ENCODE data around the gene KREMEN1.

The KREMEN1 gene

DNA sequence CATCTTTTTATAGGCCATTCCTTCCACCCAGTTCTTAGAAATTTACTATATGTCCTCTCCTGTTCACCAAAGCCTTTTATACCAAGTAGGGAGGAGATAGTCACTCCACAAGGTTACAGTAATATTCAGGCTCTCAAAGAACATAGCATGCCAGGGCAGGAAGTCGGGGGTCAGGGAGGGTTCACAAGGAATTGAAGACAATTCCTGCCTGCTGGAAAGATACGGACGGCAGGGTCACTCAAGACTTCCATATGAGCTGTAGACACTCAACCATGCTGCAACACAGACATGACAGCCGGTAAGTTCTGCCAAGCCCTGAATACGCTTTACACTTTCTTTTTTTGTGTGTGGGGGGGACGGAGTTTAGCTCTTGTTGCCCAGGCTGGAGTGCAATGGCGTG lies 11.9 kb upstream of the KREMEN1 start:
- no peak for TF ChIP-seq GATA2 (IDR thresholded peaks at IDR 0.05; ENCODE audit: low read depth, low read length)
- TF ChIP-seq GATA3 (IDR thresholded peaks at IDR 0.05; ENCODE audit: low read depth, low read length): no peak

- no peak for TF ChIP-seq GATA2 (IDR thresholded peaks at IDR 0.05; ENCODE audit: low read depth, low read length)
- no peak for TF ChIP-seq GATA3 (IDR thresholded peaks at IDR 0.05; ENCODE audit: low read depth, low read length)
Measured at GRCh38 chr22:29061773-29062172, 11.1 kb upstream of the KREMEN1 start, which contains the start of gene C22orf31. Gene C22orf31 (minus strand): TSS chr22:29061831. CDS start chr22:29061792, 39 bp downstream.

DNA sequence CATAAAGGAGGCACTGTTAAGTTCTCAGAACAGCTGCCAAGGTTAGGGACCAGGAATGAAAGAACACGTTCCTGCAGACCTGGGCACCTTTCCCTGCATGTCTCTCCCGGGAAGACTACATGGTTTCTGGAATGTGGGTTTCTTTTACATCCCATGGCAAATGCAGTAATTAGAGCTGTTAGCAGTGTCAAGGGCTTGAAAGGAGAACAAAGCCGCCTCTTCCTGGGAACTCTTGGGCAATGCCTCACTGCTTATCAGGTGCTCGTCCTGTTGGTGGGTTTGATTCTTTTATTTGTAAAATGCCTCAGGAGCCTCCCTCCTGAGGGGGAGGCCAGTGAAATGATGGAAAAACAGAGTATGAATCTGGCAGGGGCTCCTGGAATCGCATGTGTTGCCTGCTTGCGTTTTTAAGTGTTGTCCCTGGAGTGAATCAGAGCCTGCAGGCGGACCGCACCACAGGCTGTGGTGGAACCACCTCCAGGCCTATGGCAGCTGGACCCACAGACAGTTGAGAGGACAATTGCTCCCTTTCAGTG lies 10.5 kb upstream of the KREMEN1 start:
- TF ChIP-seq GATA2 (IDR thresholded peaks at IDR 0.05; ENCODE audit: low read depth, low read length): no peak
- TF ChIP-seq GATA3 (IDR thresholded peaks at IDR 0.05; ENCODE audit: low read depth, low read length): no peak

DNA sequence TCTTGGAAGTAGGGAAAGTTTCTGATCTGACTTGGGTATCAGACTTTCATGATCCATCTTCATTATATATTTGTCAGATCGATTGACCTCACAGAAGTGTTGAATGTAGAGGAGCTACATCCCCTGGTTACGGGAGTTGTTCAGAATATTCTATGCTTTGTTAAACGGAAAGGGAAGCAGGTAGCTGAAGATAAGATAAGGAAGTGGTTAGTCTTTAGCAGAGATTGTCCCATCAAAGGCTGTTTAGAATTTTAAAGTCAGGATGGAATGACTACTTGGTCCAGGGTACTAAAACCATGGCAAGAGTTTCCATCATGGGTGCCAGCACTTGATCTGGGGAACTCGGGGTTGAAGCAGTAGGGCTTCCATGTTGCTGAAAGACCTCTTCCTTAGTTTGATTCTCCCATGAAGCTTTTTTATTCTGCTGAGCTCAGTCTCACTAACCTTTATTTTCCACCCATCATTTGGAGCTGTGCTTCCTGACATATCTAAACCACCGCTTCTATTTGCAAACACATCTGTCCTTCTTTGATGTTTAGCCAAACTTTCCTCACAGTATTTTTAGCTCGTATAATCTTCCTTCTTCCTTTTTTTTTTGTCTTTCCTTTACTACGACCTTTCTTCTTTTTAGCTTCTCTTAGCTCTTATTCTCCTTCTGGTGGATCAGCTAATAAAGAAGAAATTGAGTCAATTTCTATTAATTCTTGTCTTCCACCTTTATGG lies 7.2 kb upstream of the KREMEN1 start:
- no peak for TF ChIP-seq GATA3 (IDR thresholded peaks at IDR 0.05; ENCODE audit: low read depth, low read length)
- TF ChIP-seq GATA2 (IDR thresholded peaks at IDR 0.05; ENCODE audit: low read depth, low read length): no peak

GRCh38 chr22:29069463-29069862 lies 3.4 kb upstream of the KREMEN1 start:
- TF ChIP-seq GATA3 (IDR thresholded peaks at IDR 0.05; ENCODE audit: low read depth, low read length) (no peak), GATA2 (IDR thresholded peaks at IDR 0.05; ENCODE audit: low read depth, low read length) (no peak)

GRCh38 chr22:29070490-29070889 lies 2.3 kb upstream of the KREMEN1 start:
- no peak for TF ChIP-seq GATA2 (IDR thresholded peaks at IDR 0.05; ENCODE audit: low read depth, low read length)
- no peak for TF ChIP-seq GATA3 (IDR thresholded peaks at IDR 0.05; ENCODE audit: low read depth, low read length)

DNA sequence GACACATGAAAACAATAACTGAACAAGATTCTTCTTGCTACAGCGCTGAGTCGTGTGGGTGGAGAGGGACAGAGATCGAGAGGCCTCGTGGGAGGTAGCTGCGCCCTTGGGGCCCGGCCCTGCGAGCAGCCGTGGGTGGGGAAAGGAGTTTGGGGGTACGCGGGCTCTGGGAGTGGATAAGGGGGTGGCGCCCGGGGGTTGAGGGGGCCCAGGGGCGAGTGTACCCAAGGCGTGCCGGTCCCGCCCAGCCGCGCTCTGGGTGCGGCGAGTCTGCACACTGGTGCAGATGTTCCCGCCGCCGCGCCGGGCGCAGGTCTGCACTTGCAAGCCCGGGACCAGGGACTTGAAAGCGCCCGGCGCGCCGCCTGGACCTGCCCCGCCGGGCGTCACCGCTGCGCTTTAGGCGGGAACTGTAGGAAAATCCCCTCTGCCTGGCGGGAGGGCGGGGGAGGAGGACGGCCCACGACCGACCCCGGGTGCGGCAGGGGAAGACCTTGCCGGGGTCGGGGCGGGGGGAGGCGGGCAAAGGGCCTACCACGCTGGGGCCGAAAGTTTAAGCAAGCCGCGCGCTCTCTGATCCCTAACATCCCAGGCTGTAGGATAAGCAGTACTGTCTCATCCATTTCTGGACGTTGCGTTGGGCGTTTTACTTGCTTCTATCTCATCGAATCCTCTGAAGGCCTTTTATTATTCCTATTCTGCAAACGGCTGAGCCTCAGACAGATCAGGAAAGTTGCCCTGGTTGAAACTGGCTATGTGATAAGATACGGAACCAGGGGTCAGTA lies 1.4 kb upstream of the KREMEN1 start:
- TF ChIP-seq GATA3 (IDR thresholded peaks at IDR 0.05; ENCODE audit: low read depth, low read length): no peak
- no peak for TF ChIP-seq GATA2 (IDR thresholded peaks at IDR 0.05; ENCODE audit: low read depth, low read length)

- no peak for TF ChIP-seq GATA2 (IDR thresholded peaks at IDR 0.05; ENCODE audit: low read depth, low read length)
- TF ChIP-seq GATA3 (IDR thresholded peaks at IDR 0.05; ENCODE audit: low read depth, low read length): no peak
Measured at GRCh38 chr22:29072193-29072978, 449 bp upstream of the KREMEN1 start.

DNA sequence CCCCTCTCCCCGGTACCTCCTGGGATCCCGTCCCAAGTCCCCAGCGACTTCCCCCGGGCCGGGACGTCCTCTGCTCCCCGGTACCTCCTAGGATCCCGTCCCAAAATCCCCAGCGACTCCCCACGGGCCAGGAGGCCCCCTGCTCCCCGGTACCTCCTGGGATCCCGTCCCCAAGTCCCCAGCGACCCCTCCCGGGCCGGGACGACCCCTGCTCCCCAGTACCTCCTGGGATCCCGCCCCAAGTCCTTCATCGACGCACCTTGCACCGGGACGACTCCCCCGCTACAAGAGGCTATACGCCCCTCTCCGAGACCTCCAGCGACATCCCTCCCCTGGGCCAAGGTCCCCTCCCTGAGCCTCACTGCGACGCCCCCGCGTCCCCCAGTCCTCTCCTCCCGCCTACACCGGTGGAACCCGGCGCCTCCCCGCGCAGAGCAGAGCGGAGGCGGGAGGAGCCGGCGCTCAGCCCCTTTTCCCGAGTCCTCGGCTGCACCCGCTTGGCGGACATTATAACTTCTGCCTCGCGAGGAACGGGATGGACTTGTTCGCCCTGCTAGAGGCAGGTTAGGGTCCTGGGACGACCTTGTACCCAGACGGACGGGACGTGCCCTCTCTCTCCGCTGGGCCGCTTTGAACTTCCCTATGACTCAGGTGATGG lies 912 bp downstream of the KREMEN1 start:
- TF ChIP-seq GATA2 (IDR thresholded peaks at IDR 0.05; ENCODE audit: low read depth, low read length) (no peak), GATA3 (IDR thresholded peaks at IDR 0.05; ENCODE audit: low read depth, low read length) (no peak)

DNA sequence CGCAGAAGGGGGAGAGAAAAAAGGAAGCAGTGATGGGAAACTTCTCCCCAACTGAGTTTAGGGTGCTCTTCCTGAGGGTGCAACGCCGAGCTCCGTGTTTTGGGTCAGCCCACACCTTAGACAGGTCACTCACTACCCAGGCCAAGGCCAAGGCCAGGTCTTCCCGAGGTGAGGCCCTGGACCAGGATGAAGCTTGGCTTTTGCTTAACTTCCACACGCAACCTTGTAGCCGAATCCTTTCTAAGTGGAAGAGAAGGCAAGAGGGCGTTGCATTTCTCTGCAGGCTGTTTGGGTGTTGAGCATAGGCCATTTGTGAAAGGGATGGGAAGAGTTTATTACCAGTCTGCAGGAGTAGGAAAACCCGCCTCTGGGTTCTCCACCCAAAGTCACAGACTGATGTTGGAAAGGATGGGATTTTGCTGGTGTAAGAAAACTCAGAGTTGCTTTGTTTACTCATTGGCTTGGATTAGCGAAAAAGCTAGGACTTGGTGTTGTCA lies 1.5 kb downstream of the KREMEN1 start:
- TF ChIP-seq GATA3 (IDR thresholded peaks at IDR 0.05; ENCODE audit: low read depth, low read length) (no peak), GATA2 (IDR thresholded peaks at IDR 0.05; ENCODE audit: low read depth, low read length) (no peak)

- no peak for TF ChIP-seq GATA3 (IDR thresholded peaks at IDR 0.05; ENCODE audit: low read depth, low read length)
- no peak for TF ChIP-seq GATA2 (IDR thresholded peaks at IDR 0.05; ENCODE audit: low read depth, low read length)
Measured at GRCh38 chr22:29078036-29078868, 5.4 kb downstream of the KREMEN1 start.

GRCh38 chr22:29078869-29079207 lies 6.0 kb downstream of the KREMEN1 start:
- TF ChIP-seq GATA3 (IDR thresholded peaks at IDR 0.05; ENCODE audit: low read depth, low read length) (no peak), GATA2 (IDR thresholded peaks at IDR 0.05; ENCODE audit: low read depth, low read length) (no peak)

All from SH-SY5Y (cell line).